ENCODE data around the gene MEP1B. TPM values are rescaled to one million over a fixed set of nuclear protein-coding genes. Genes with fewer than 3 reads are reported as not detected.
"Not testable (repeated sequence)": the region's sequence is repeated elsewhere in the genome, so short reads cannot be mapped to it uniquely, and the experiment has no call there.

MEP1B gene
- total RNA-seq, 1 donor from 2014 or later, result 0.09 TPM

- no peak overlapping the region for H3K27ac Mint-ChIP-seq
- peaks cover 3% of the 10 kb centered on the region for H3K9me3 Mint-ChIP-seq
- ChIA-PET POLR2A (no interaction called here), CTCF (interaction anchor here (0.6 to 6.4 kb wide), 20 partner anchors 8 to 1964 kb away, joined by 3 to 112 read pairs (median 3); partner anchors contain the start of genes GAREM1 and RNF125)
- intact Hi-C loops (cut with micrococcal nuclease), result loop anchor here (1.0 to 2.0 kb wide), 3 partner anchors 313 to 773 kb away; partner anchors contain the start of gene GAREM1
- peaks cover 7% of the 10 kb centered on the region for H3K27me3 Mint-ChIP-seq
- H3K36me3 Mint-ChIP-seq (ENCODE audit: low read depth), result no peaks in the 10 kb centered on the region
- ATAC-seq (ENCODE audit: low read depth) (peak; percentile 90), DNase-seq (peak; percentile 33)
- TF ChIP-seq CTCF (IDR thresholded peaks at IDR 0.05), result peak; percentile 29
- peaks cover 8% of the 10 kb centered on the region for H3K4me1 Mint-ChIP-seq
- peak overlapping the region; percentile 21 for H3K4me3 Mint-ChIP-seq
These were observed 31.7 kb upstream of the MEP1B start for GRCh38 chr18:32158108-32158624.

DNA sequence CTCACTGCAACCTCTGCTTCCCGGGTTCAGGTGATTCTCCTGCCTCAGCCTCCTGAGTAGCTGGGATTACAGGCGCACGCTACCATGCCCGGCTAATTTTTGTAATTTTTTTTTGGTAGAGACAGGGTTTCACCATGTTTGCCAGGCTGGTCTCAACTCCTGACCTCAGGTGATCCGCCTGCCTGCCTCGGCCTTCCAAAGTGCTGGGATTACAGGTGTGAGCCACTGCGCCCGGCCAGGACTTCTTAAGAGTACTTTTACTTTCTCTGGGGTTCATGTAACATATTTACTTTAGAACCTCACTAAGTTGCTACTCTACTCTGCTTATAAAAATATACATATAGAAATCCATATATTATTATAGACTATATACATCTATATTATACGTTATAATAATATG lies 31.2 kb upstream of the MEP1B start:
- POLR2A ChIA-PET; H3K36me3 Mint-ChIP-seq (ENCODE audit: low read depth); H3K4me1 Mint-ChIP-seq; ATAC-seq (ENCODE audit: low read depth); H3K9me3 Mint-ChIP-seq; DNase-seq; H3K27me3 Mint-ChIP-seq; H3K27ac Mint-ChIP-seq: not testable (repeated sequence)
- H3K4me3 Mint-ChIP-seq, result peak overlapping the region; percentile 21
- CTCF ChIA-PET, result interaction anchor here (0.6 to 6.4 kb wide), 12 partner anchors 8 to 1964 kb away, joined by 3 to 112 read pairs (median 3); partner anchors contain the start of gene GAREM1
- intact Hi-C loops (cut with micrococcal nuclease), result loop anchor here (1.0 to 2.0 kb wide), 3 partner anchors 312 to 772 kb away; partner anchors contain the start of gene GAREM1

DNA sequence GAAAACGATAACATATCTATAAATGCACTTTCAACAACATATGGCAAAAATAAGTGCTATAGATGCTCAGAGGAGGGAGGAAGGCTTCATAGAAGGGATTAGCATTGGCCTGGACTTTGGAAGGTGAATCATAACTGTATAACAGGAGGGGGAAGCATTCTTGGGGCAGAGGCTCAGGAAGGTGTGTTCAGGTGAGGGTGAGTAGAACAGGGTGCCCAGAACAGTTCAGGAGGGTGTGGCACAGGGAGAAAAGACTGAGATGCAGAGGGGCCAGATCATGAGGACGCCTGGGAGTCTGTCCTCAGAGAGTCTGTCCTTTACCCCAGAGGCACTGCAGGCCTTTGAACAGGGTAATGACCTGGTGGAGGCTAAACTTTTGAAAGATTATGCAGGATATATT lies 29.3 kb upstream of the MEP1B start:
- Mint-ChIP-seq H3K27ac (no peak overlapping the region), H3K27me3 (peaks cover 7% of the 10 kb centered on the region), H3K4me1 (peaks cover 7% of the 10 kb centered on the region), H3K36me3 (ENCODE audit: low read depth) (no peaks in the 10 kb centered on the region), H3K4me3 (no peak overlapping the region), H3K9me3 (no peaks in the 10 kb centered on the region)
- ChIA-PET CTCF (interaction anchor here (6.4 kb wide), 1 partner anchor 392 kb away, joined by 112 read pairs; no protein-coding TSS in a partner anchor), POLR2A (no interaction called here)
- no peak for ATAC-seq (ENCODE audit: low read depth)
- TF ChIP-seq CTCF (IDR thresholded peaks at IDR 0.05), result no peak
- intact Hi-C loops (cut with micrococcal nuclease), result no loop called here
- DNase-seq, result no peak

GRCh38 chr18:32167980-32168730 lies 21.7 kb upstream of the MEP1B start:
- no peaks in the 10 kb centered on the region for H3K27me3 Mint-ChIP-seq
- POLR2A ChIA-PET, result no interaction called here
- no peaks in the 10 kb centered on the region for H3K9me3 Mint-ChIP-seq
- H3K4me3 Mint-ChIP-seq, result no peak overlapping the region
- ATAC-seq (ENCODE audit: low read depth) (no peak), DNase-seq (no peak)
- H3K4me1 Mint-ChIP-seq, result no peaks in the 10 kb centered on the region
- intact Hi-C loops (cut with micrococcal nuclease), result no loop called here
- no peak overlapping the region for H3K27ac Mint-ChIP-seq
- H3K36me3 Mint-ChIP-seq (ENCODE audit: low read depth), result no peaks in the 10 kb centered on the region
- TF ChIP-seq CTCF (IDR thresholded peaks at IDR 0.05), result no peak
- CTCF ChIA-PET, result no interaction called here

DNA sequence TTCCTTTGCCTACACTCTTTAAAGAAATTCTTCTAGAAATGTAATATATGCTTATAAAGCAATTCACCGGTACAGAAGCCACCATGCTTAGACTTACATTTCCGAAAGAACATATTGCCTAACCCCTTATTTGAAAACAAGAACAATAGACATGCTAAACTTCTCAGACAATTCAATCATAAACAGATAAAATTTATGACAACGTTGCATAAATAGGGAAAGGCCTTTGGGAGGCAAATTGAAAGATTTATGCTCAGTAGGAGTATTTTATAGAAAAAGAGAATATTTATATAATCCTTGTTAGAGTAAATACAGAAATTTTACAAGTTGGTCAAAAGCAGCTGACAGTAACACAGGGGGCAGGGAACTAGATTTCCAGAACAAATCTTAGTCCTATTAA lies 16.2 kb upstream of the MEP1B start:
- TF ChIP-seq CTCF (IDR thresholded peaks at IDR 0.05), result no peak
- no peak overlapping the region for H3K27ac Mint-ChIP-seq
- ATAC-seq (ENCODE audit: low read depth), result no peak
- DNase-seq, result no peak
- intact Hi-C loops (cut with micrococcal nuclease), result no loop called here
- peaks cover 4% of the 10 kb centered on the region for H3K27me3 Mint-ChIP-seq
- ChIA-PET CTCF (no interaction called here), POLR2A (no interaction called here)
- no peaks in the 10 kb centered on the region for H3K9me3 Mint-ChIP-seq
- no peak overlapping the region for H3K4me3 Mint-ChIP-seq
- no peaks in the 10 kb centered on the region for H3K4me1 Mint-ChIP-seq
- no peaks in the 10 kb centered on the region for H3K36me3 Mint-ChIP-seq (ENCODE audit: low read depth)
